NCI-H1092 treated with DMSO at 0.1 percent for 48 hours (cell line): ENCODE results near the gene FEM1C.

Source experiments
- DNase-seq: peaks from one replicate; lab custom pipeline; 2025; lab: John Stamatoyannopoulos, UW

The FEM1C gene

GRCh38 chr5:115544436-115545350 lies at the start of gene FEM1C:
Gene FEM1C (minus strand): TSS chr5:115544775. CDS start chr5:115543493, 1,282 bp downstream.
- DNase-seq: peak; percentile 87

GRCh38 chr5:115589043-115589442 lies 44.5 kb upstream of the FEM1C start:
- no peak for DNase-seq

GRCh38 chr5:115588640-115589039 lies 44.1 kb upstream of the FEM1C start:
- DNase-seq: no peak

GRCh38 chr5:115586525-115587146 lies 42.1 kb upstream of the FEM1C start:
- DNase-seq: peak; percentile 45

GRCh38 chr5:115585265-115585664 lies 40.7 kb upstream of the FEM1C start:
- DNase-seq: no peak

- no peak for DNase-seq
Measured at GRCh38 chr5:115584501-115584900, 39.9 kb upstream of the FEM1C start.

GRCh38 chr5:115583474-115583873 lies 38.9 kb upstream of the FEM1C start:
- DNase-seq: no peak

- no peak for DNase-seq
Measured at GRCh38 chr5:115580941-115581340, 36.4 kb upstream of the FEM1C start.

- no peak for DNase-seq
Measured at GRCh38 chr5:115579747-115580173, 35.2 kb upstream of the FEM1C start.

- no peak for DNase-seq
Measured at GRCh38 chr5:115579216-115579615, 34.6 kb upstream of the FEM1C start.

GRCh38 chr5:115578657-115579056 lies 34.1 kb upstream of the FEM1C start:
- DNase-seq: no peak

GRCh38 chr5:115577741-115578140 lies 33.2 kb upstream of the FEM1C start:
- DNase-seq: no peak

- no peak for DNase-seq
Measured at GRCh38 chr5:115577329-115577728, 32.8 kb upstream of the FEM1C start.

GRCh38 chr5:115575167-115576070 lies 30.8 kb upstream of the FEM1C start:
- DNase-seq: no peak

- DNase-seq: no peak
Measured at GRCh38 chr5:115573133-115573532, 28.6 kb upstream of the FEM1C start.

- DNase-seq: no peak
Measured at GRCh38 chr5:115571441-115571878, 26.9 kb upstream of the FEM1C start.

GRCh38 chr5:115568668-115569067 lies 24.1 kb upstream of the FEM1C start:
- DNase-seq: no peak

- no peak for DNase-seq
Measured at GRCh38 chr5:115565233-115565632, 20.7 kb upstream of the FEM1C start.

GRCh38 chr5:115561176-115561575 lies 16.6 kb upstream of the FEM1C start:
- DNase-seq: no peak

- no peak for DNase-seq
Measured at GRCh38 chr5:115559524-115559923, 14.9 kb upstream of the FEM1C start.

- DNase-seq: no peak
Measured at GRCh38 chr5:115558388-115558956, 13.9 kb upstream of the FEM1C start.
